Lower leg skin (tissue), 4 donors: ENCODE results near the gene ZNF593OS. TPM values are rescaled to one million over a fixed set of nuclear protein-coding genes. Genes with fewer than 3 reads are reported as not detected.

ENCODE experiments used
- DNase-seq, 2 donors: peaks; one replicate each; pipeline ENCODE4 v3.0.0-alpha.2; 2019; ENCODE audit warnings: low spot score in 2 of 2
- H3K4me3 ChIP-seq: fragments of 200-600 bp; sonication (generic); 2 replicates; pipeline ENCODE4 v1.5.1; 2017; ENCODE audit warnings: mild to moderate bottlenecking, low read depth; ENCODE audit not compliant: poor library complexity, severe bottlenecking
- POLR2A ChIP-seq, 2 donors: fragments of 450-650 bp; IDR thresholded peaks; one replicate each; pipeline ENCODE4 v1.6.1; 2016 to 2017; ENCODE audit warnings: antibody characterized with exemption in 2 of 2, mild to moderate bottlenecking in 1 of 2, moderate library complexity in 1 of 2
- WGBS, 2 donors: methylation state at CpG; one replicate each; pipeline ENCODE4 v1.1.5; 2018; 5-methylcytosine and 5-hydroxymethylcytosine counted together
- intact Hi-C: fragments of 100-400 bp; cut with DNase I; formaldehyde crosslinking; loops from one replicate; pipeline ENCODE4 v1.15.0; 2023; ENCODE audit warnings: low total_unique reads
- total RNA-seq, 4 donors: library from RNA; depleted of rRNA; stranded (reverse); fragments of >200 nt; gene quantifications; one replicate each; pipeline ENCODE4 v1.1.0, GENCODE V29; 2016
- TF ChIP-seq, protein P1 (sequence below), 3 donors: fragments of 450-650 bp; IDR thresholded peaks; one replicate each; pipeline ENCODE4 v1.5.1; 2016; ENCODE audit warnings: antibody characterized with exemption in 3 of 3, mild to moderate bottlenecking in 3 of 3, moderate library complexity in 2 of 3

ZNF593OS gene
- total RNA-seq, 4 donors from 2014 or later = not detected

DNA sequence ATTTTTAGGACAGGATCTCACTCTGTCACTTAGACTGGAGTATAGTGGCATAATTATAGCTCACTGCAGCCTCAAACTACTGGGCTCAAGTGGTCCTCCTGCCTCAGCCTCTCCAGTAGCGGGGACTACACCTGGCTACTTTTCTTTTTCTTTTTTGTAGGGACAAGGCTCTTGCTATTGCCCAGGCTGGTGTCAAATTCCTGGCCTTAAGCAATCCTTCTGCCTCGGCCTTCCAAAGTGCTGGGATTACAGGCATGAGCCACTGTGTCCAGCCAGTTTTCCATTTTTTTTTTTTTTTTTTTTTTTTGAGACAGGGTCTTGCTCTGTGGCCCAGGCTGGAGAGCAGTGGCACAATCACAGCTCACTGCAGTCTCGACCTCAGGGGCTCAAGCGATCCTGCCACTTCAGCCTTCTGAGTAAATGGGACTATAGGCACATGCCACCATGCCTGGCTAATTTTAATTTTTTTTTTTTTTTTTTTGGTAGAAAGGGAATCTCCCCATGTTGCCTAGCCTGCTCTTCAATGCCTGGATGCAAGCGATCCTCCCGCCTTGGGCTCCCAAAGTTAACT lies 41.8 kb upstream of the ZNF593OS start:
- WGBS, 2 donors = 65 to 74% methylated on average over 6 of the region's 6 CpGs

GRCh38 chr1:26212726-26213125 lies 41.1 kb upstream of the ZNF593OS start:
- DNase-seq = no peak
- no peak overlapping the region for H3K4me3 ChIP-seq
- TF ChIP-seq POLR2A (IDR thresholded peaks at IDR 0.05) = no peak
- TF ChIP-seq, protein P1, sequence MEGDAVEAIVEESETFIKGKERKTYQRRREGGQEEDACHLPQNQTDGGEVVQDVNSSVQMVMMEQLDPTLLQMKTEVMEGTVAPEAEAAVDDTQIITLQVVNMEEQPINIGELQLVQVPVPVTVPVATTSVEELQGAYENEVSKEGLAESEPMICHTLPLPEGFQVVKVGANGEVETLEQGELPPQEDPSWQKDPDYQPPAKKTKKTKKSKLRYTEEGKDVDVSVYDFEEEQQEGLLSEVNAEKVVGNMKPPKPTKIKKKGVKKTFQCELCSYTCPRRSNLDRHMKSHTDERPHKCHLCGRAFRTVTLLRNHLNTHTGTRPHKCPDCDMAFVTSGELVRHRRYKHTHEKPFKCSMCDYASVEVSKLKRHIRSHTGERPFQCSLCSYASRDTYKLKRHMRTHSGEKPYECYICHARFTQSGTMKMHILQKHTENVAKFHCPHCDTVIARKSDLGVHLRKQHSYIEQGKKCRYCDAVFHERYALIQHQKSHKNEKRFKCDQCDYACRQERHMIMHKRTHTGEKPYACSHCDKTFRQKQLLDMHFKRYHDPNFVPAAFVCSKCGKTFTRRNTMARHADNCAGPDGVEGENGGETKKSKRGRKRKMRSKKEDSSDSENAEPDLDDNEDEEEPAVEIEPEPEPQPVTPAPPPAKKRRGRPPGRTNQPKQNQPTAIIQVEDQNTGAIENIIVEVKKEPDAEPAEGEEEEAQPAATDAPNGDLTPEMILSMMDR (IDR thresholded peaks at IDR 0.05) = no peak
- intact Hi-C loops = no loop called here
- 86% methylated on average over 5 of the region's 5 CpGs for WGBS, 2 donors

More for the DNA sequence above, 41.8 kb upstream of the ZNF593OS start:
- TF ChIP-seq POLR2A (IDR thresholded peaks at IDR 0.05) = no peak
- TF ChIP-seq, protein P1 (IDR thresholded peaks at IDR 0.05) = no peak
- no peak for DNase-seq
- H3K4me3 ChIP-seq = no peak overlapping the region
- intact Hi-C loops = no loop called here

DNA sequence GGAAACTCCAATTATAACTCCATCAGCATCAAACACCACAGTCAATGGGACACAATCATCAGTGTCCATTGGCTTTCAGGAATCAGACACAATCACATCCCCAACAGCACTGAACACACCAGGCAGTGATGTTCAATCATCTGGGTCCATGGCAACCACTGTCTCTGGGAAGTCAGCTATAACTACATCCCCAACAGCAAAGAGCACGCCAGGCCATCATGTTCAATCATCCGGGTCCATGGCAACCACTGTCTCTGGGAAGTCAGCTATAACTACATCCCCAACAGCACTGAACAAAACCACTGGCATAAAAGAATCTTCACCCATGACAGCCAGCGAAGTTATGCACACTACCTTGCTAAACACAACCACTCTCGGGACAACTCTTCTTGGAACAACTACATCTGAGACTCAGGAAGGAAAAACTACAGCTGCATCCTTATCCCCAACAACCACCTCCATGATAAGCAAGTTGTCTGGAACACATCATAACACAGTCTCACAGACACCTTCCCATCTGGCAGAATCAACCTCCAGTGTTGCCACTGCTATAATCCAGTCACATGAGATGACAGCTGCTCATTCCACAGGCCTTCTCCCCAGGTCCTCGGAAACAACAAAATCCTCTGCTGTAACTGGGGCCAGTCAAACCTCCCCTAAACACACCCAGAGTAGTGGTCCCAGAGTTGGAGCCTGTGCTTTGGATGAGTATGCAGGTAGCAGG lies 38.7 kb upstream of the ZNF593OS start:
- 87 to 90% methylated on average over 5 of the region's 5 CpGs for WGBS, 2 donors
- DNase-seq = no peak
- no peak overlapping the region for H3K4me3 ChIP-seq
- TF ChIP-seq POLR2A (IDR thresholded peaks at IDR 0.05) = no peak
- TF ChIP-seq, protein P1 (IDR thresholded peaks at IDR 0.05) = no peak
- intact Hi-C loops = no loop called here

- no peak for DNase-seq
- intact Hi-C loops = no loop called here
- no peak overlapping the region for H3K4me3 ChIP-seq
- WGBS, 2 donors = 77 to 79% methylated on average over 9 of the region's 9 CpGs
- TF ChIP-seq POLR2A (IDR thresholded peaks at IDR 0.05) = no peak
- TF ChIP-seq, protein P1 (IDR thresholded peaks at IDR 0.05) = no peak
These were observed 32.1 kb upstream of the ZNF593OS start for GRCh38 chr1:26203642-26204318.

- no peak overlapping the region for H3K4me3 ChIP-seq
- WGBS, 2 donors = 83 to 84% methylated on average over 5 of the region's 5 CpGs
- intact Hi-C loops = no loop called here
- DNase-seq = no peak
- TF ChIP-seq, protein P1 (IDR thresholded peaks at IDR 0.05) = no peak
- no peak for TF ChIP-seq POLR2A (IDR thresholded peaks at IDR 0.05)
These were observed 28.8 kb upstream of the ZNF593OS start for GRCh38 chr1:26200413-26200812.
